Stimulated activated CD8-positive, alpha-beta memory T cell treated with anti-CD3 and anti-CD28 coated beads, Interleukin-4, amount 100 ng/mL, for 1 hour (primary cell): ENCODE data around the gene TSPY2.
"Not testable (repeated sequence)": the region's sequence is repeated elsewhere in the genome, so short reads cannot be mapped to it uniquely, and the experiment has no call there.

Experiments
- DNase-seq, 2 donors: peaks; one replicate each; pipeline ENCODE4 v3.0.0-alpha.2; 2020; ENCODE audit warnings: low read depth in 2 of 2, low spot score in 1 of 2

The TSPY2 gene

GRCh38 chrY:6245923-6246322 is at the start of gene TSPY2:
TSS of gene TSPY2 (plus strand) at chrY:6246223. CDS start at chrY:6246269, 46 bp downstream.
- DNase-seq = not testable (repeated sequence)

DNA sequence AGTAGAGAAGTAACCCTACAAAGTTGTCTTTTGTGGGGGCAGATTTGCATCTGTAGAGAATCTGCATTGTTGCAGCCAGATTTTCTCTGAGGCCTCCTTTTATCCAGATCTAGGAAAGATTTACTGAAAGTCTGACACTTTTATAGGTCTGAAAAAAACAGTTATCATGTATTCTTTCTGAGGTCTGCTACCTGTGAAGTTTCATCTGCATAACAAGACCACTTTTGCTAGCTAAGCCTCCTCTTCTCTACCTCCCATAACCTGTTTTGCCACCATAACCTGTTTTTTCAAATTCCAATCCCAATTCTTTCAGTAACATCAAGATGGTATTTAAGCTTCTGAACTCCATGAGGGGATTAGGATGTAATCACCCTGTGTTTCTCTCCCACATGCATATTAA is 36.5 kb upstream of the TSPY2 start:
- DNase-seq = not testable (repeated sequence)

DNA sequence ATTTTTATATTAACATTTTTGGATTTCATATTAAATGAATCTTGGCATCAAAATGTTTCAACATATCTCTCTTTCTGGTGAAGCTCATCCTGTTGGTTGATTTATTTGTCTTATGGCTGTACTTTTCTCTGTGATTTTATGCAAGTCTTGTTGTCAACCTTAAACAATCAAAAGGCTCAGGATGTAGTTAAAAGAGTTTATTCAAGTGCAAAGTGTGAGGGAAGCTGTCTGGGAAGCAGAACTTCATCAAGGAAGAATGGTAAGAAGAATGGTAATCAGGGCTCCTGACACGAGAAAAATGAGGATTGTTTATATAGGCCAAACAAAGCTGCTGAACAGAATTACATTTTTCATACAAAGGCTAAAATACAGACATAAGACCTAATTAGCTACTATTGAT is 29.0 kb upstream of the TSPY2 start:
- not testable (repeated sequence) for DNase-seq

GRCh38 chrY:6269839-6270238 is 23.8 kb downstream of the TSPY2 start:
- DNase-seq = not testable (repeated sequence)
